HUES6 (cell line): Measurements from ENCODE around the gene TJAP1.
"Not testable (repeated sequence)": the region's sequence is repeated elsewhere in the genome, so short reads cannot be mapped to it uniquely, and the experiment has no call there.

Experiments used
- H3K27ac ChIP-seq: 2 replicates; pipeline ENCODE4 v1.7.0; 2013; ENCODE audit warnings: low read depth, mild to moderate bottlenecking, low read length, inconsistent platforms
- H3K27me3 ChIP-seq: 2 replicates; pipeline ENCODE4 v1.6.1; 2013; ENCODE audit warnings: low read length; ENCODE audit not compliant: control insufficient read depth, insufficient read depth
- H3K36me3 ChIP-seq: 2 replicates; pipeline ENCODE4 v1.6.1; 2013; ENCODE audit warnings: low read length; ENCODE audit not compliant: control insufficient read depth, insufficient read depth
- H3K4me1 ChIP-seq: 2 replicates; pipeline ENCODE4 v1.6.1; 2013; ENCODE audit warnings: low read length; ENCODE audit not compliant: control insufficient read depth, insufficient read depth
- H3K4me3 ChIP-seq: 2 replicates; pipeline ENCODE4 v1.5.1; 2013; ENCODE audit warnings: low read depth, low read length
- H3K9ac ChIP-seq: one replicate; pipeline ENCODE4 v1.6.1; 2013; ENCODE audit warnings: mild to moderate bottlenecking, low read length
- H3K9me3 ChIP-seq: 2 replicates; pipeline ENCODE4 v1.6.1; 2013; ENCODE audit warnings: low read depth, low read length; ENCODE audit not compliant: control insufficient read depth, insufficient read depth

The TJAP1 gene

GRCh38 chr6:43454290-43454695, 23.1 kb upstream of the TJAP1 start:
- Histone ChIP-seq H3K36me3 (peaks cover 27% of the 10 kb centered on the region), H3K27me3 (peaks cover 25% of the 10 kb centered on the region), H3K27ac (no peak overlapping the region), H3K4me1 (peaks cover 4% of the 10 kb centered on the region), H3K4me3 (peak overlapping the region; percentile 70), H3K9me3 (no peaks in the 10 kb centered on the region), H3K9ac (no peak overlapping the region)

- Histone ChIP-seq H3K9ac (no peak overlapping the region), H3K4me1 (peaks cover 4% of the 10 kb centered on the region), H3K4me3 (peak overlapping the region; percentile 70), H3K27me3 (peaks cover 25% of the 10 kb centered on the region), H3K36me3 (peaks cover 21% of the 10 kb centered on the region), H3K27ac (no peak overlapping the region), H3K9me3 (no peaks in the 10 kb centered on the region)
These were observed 22.5 kb upstream of the TJAP1 start for GRCh38 chr6:43454696-43455530.

GRCh38 chr6:43455531-43456428, 21.6 kb upstream of the TJAP1 start, which contains the start of gene DLK2:
Gene DLK2, minus strand, starts transcription at chr6:43455548. Its CDS starts 723 bp downstream, at chr6:43454825.
- peak within 1 kb of the TSS; percentile 18 for H3K9ac ChIP-seq
- no peaks in the 10 kb centered on the region for H3K9me3 ChIP-seq
- H3K36me3 ChIP-seq, result peaks cover 12% of the 10 kb centered on the region
- no peak within 1 kb of the TSS for H3K27ac ChIP-seq
- H3K27me3 ChIP-seq, result peaks cover 25% of the 10 kb centered on the region
- peak within 1 kb of the TSS; percentile 70 for H3K4me3 ChIP-seq
- H3K4me1 ChIP-seq, result peaks cover 4% of the 10 kb centered on the region

GRCh38 chr6:43457643-43458042, 19.7 kb upstream of the TJAP1 start:
- Histone ChIP-seq H3K4me3 (no peak overlapping the region), H3K9ac (no peak overlapping the region), H3K36me3 (no peaks in the 10 kb centered on the region), H3K9me3 (no peaks in the 10 kb centered on the region), H3K27me3 (peaks cover 31% of the 10 kb centered on the region), H3K27ac (no peak overlapping the region), H3K4me1 (peaks cover 4% of the 10 kb centered on the region)

GRCh38 chr6:43458154-43458553, 19.2 kb upstream of the TJAP1 start:
- not testable (repeated sequence) for H3K36me3 ChIP-seq, H3K4me3 ChIP-seq, H3K9ac ChIP-seq, H3K4me1 ChIP-seq, H3K9me3 ChIP-seq, H3K27ac ChIP-seq
- peaks cover 32% of the 10 kb centered on the region for H3K27me3 ChIP-seq

- H3K9ac ChIP-seq, result no peak overlapping the region
- no peak overlapping the region for H3K4me3 ChIP-seq
- H3K9me3 ChIP-seq, result no peaks in the 10 kb centered on the region
- H3K27me3 ChIP-seq, result peaks cover 32% of the 10 kb centered on the region
- peaks cover 4% of the 10 kb centered on the region for H3K4me1 ChIP-seq
- no peak overlapping the region for H3K27ac ChIP-seq
- H3K36me3 ChIP-seq, result no peaks in the 10 kb centered on the region
These were observed 17.8 kb upstream of the TJAP1 start for GRCh38 chr6:43459535-43459934.

- H3K4me1 ChIP-seq, result peaks cover 4% of the 10 kb centered on the region
- H3K9ac ChIP-seq, result no peak overlapping the region
- no peak overlapping the region for H3K27ac ChIP-seq
- H3K4me3 ChIP-seq, result no peak overlapping the region
- H3K27me3 ChIP-seq, result peaks cover 27% of the 10 kb centered on the region
- H3K9me3 ChIP-seq, result no peaks in the 10 kb centered on the region
- no peaks in the 10 kb centered on the region for H3K36me3 ChIP-seq
These were observed 17.3 kb upstream of the TJAP1 start for GRCh38 chr6:43460032-43460431.

- Histone ChIP-seq H3K4me3 (no peak overlapping the region), H3K27me3 (peaks cover 9% of the 10 kb centered on the region), H3K4me1 (no peaks in the 10 kb centered on the region), H3K36me3 (no peaks in the 10 kb centered on the region), H3K27ac (no peak overlapping the region), H3K9ac (no peak overlapping the region), H3K9me3 (no peaks in the 10 kb centered on the region)
These were observed 15.4 kb upstream of the TJAP1 start for GRCh38 chr6:43461936-43462335.

- Histone ChIP-seq H3K27me3 (peaks cover 7% of the 10 kb centered on the region; the same call in 1 of the 2 replicates), H3K27ac (no peak overlapping the region), H3K9me3 (no peaks in the 10 kb centered on the region), H3K36me3 (no peaks in the 10 kb centered on the region), H3K4me3 (no peak overlapping the region), H3K4me1 (peaks cover 12% of the 10 kb centered on the region), H3K9ac (no peak overlapping the region)
These were observed 13.0 kb upstream of the TJAP1 start for GRCh38 chr6:43464337-43464736.

- H3K9ac ChIP-seq, result no peak overlapping the region
- no peak overlapping the region for H3K4me3 ChIP-seq
- H3K4me1 ChIP-seq, result peaks cover 19% of the 10 kb centered on the region
- H3K9me3 ChIP-seq, result no peaks in the 10 kb centered on the region
- H3K36me3 ChIP-seq, result no peaks in the 10 kb centered on the region
- H3K27ac ChIP-seq, result no peak overlapping the region
- peaks cover 7% of the 10 kb centered on the region; the same call in 1 of the 2 replicates for H3K27me3 ChIP-seq
These were observed 11.4 kb upstream of the TJAP1 start for GRCh38 chr6:43465948-43466347.

- H3K9me3 ChIP-seq, H3K27me3 ChIP-seq, H3K36me3 ChIP-seq, H3K27ac ChIP-seq, H3K9ac ChIP-seq, H3K4me3 ChIP-seq: not testable (repeated sequence)
- peaks cover 19% of the 10 kb centered on the region for H3K4me1 ChIP-seq
These were observed 10.1 kb upstream of the TJAP1 start for GRCh38 chr6:43467265-43467664.
